K562 (cell line): ENCODE measurements around the gene SMCHD1. TPM values are rescaled to one million over a fixed set of nuclear protein-coding genes. Genes with fewer than 3 reads are reported as not detected.
A peak's percentile ranks its signal among the peaks of the same experiment; 100 is the strongest.

Experiments
- ARNT ChIP-seq, 2 experiments: fragments of 450-650 bp; IDR thresholded peaks; 2 replicates each; pipeline ENCODE4 v1.6.1; 2016; ENCODE audit warnings: mild to moderate bottlenecking in 1 of 2
- COPS2 ChIP-seq: fragments of 450-650 bp; conservative IDR thresholded peaks from 2 replicates; pipeline ENCODE4 v1.6.1; 2016; ENCODE audit warnings: mild to moderate bottlenecking, moderate library complexity
- CXXC5 ChIP-seq: fragments of 250-450 bp; sonication (Bioruptor Pico); IDR thresholded peaks from 2 replicates; pipeline ENCODE4 v1.8.0; 2022; ENCODE audit warnings: inconsistent platforms, mild to moderate bottlenecking, moderate library complexity
- DACH1 ChIP-seq: fragments of 450-650 bp; IDR thresholded peaks from 2 replicates; pipeline ENCODE4 v1.6.1; 2018; ENCODE audit not compliant: partially characterized antibody
- ERF ChIP-seq: fragments of 450-650 bp; formaldehyde crosslinking; IDR thresholded peaks from 2 replicates; pipeline ENCODE4 v1.4.0; 2020; ENCODE audit warnings: mild to moderate bottlenecking, mixed read lengths
- FOXK2 ChIP-seq, 2 experiments: fragments of 450-650 bp; IDR thresholded peaks in 1 of 2; conservative IDR thresholded peaks in 1 of 2; 2 replicates each; pipeline ENCODE4 v1.6.1; 2016; ENCODE audit warnings: low read depth in 2 of 2, mild to moderate bottlenecking in 1 of 2
- GATAD2B ChIP-seq: fragments of 450-650 bp; IDR thresholded peaks from 2 replicates; pipeline ENCODE4 v1.6.1; 2017; ENCODE audit warnings: mild to moderate bottlenecking, borderline replicate concordance
- KDM1A ChIP-seq, 2 experiments: fragments of 450-650 bp; IDR thresholded peaks; 2 replicates each; pipeline ENCODE4 v1.6.1; 2016; ENCODE audit warnings: mild to moderate bottlenecking in 2 of 2
- KHSRP ChIP-seq: fragments of 450-650 bp; IDR thresholded peaks from 2 replicates; pipeline ENCODE4 v1.6.1; 2017
- L3MBTL2 ChIP-seq: fragments of 450-650 bp; IDR thresholded peaks from 2 replicates; pipeline ENCODE4 v1.6.1; 2016; ENCODE audit warnings: mild to moderate bottlenecking, moderate library complexity
- MGA ChIP-seq: fragments of 450-650 bp; IDR thresholded peaks from 2 replicates; pipeline ENCODE4 v1.6.1; 2016; ENCODE audit warnings: mild to moderate bottlenecking, moderate library complexity
- NCOA1 ChIP-seq: fragments of 450-650 bp; IDR thresholded peaks from 2 replicates; pipeline ENCODE4 v1.6.1; 2016; ENCODE audit warnings: low read depth
- PBX2 ChIP-seq, 2 experiments: IDR thresholded peaks in 1 of 2; conservative IDR thresholded peaks in 1 of 2; 2 replicates each; pipeline ENCODE4 v1.6.1; 2016; ENCODE audit warnings: low read depth in 2 of 2, mild to moderate bottlenecking in 1 of 2, missing compliant biosample characterization in 1 of 2, missing genetic modification characterization in 1 of 2, moderate library complexity in 1 of 2
- POLR2B ChIP-seq: fragments of 450-650 bp; IDR thresholded peaks from 2 replicates; pipeline ENCODE4 v1.6.1; 2018; ENCODE audit warnings: low read depth; ENCODE audit not compliant: partially characterized antibody
- SMARCA4 ChIP-seq: fragments of 450-650 bp; IDR thresholded peaks from 2 replicates; pipeline ENCODE4 v1.6.1; 2016
- TEAD2 ChIP-seq: fragments of 450-650 bp; IDR thresholded peaks from 2 replicates; pipeline ENCODE4 v1.6.1; 2016; ENCODE audit warnings: missing genetic modification characterization, control low read depth, missing compliant biosample characterization
- TSC22D4 ChIP-seq: fragments of 450-650 bp; IDR thresholded peaks from 2 replicates; pipeline ENCODE4 v1.6.1; 2016; ENCODE audit warnings: missing genetic modification characterization, missing biosample characterization, control low read depth
- ZBTB8A ChIP-seq: fragments of 450-650 bp; IDR thresholded peaks from 2 replicates; pipeline ENCODE4 v1.6.1; 2018; ENCODE audit warnings: mild to moderate bottlenecking, moderate library complexity; ENCODE audit not compliant: partially characterized antibody
- polyA plus RNA-seq, 8 experiments: library from polyadenylated mRNA; depleted of rRNA in 4 of 8; stranded (reverse) in 5 of 8; unstranded in 3 of 8; fragments of >200 nt; fragmentation: Nextera tagmentation in 2 of 8; fragmentation: Illumina TruSeq in 1 of 8; extraction: Ambion mirVana in 2 of 8; extraction: Trizol in 1 of 8; gene quantifications; 2 replicates each; pipeline versions ENCODE4 v1.2.1 to v1.2.3, GENCODE V29; 2011 to 2014; ENCODE audit warnings: inconsistent platforms in 1 of 8, missing spikeins in 1 of 8
- total RNA-seq, 7 experiments: library from RNA; depleted of rRNA in 6 of 7; stranded (reverse); fragments of >200 nt in 6 of 7; fragmentation: Illumina TruSeq in 2 of 7; extraction: Trizol in 2 of 7; gene quantifications; 2 replicates each; pipeline versions ENCODE4 v1.2.1 to v1.2.3, GENCODE V29; 2011 to 2021; ENCODE audit warnings: low replicate concordance in 1 of 7

SMCHD1 gene
- total and polyA plus RNA-seq, 9 of the 15 experiments (the other 6 are each of a cell fraction or from before 2014, with no cell fraction given), result 6.3 to 144 (median 72.7) TPM

GRCh38 chr18:2655954-2656236 lies 369 bp downstream of the SMCHD1 start (continued):
- TF ChIP-seq COPS2 (no peak), DACH1 (no peak), ARNT (IDR thresholded peaks at IDR 0.05) (no peak), MGA (no peak; the same call in 1 of the 2 replicates), SMARCA4 (no peak), CXXC5 (no peak), ERF (no peak), NCOA1 (no peak), TSC22D4 (tag) (no peak), L3MBTL2 (no peak), KDM1A (IDR thresholded peaks at IDR 0.05) (no peak), GATAD2B (0 out of 2 replicates have a peak, but pooled peaks have one; percentile 5), POLR2B (no peak), PBX2 (CRISPR knock-in tag; IDR thresholded peaks at IDR 0.05; ENCODE audit: low read depth) (no peak), PBX2 (tag; conservative IDR thresholded peaks at IDR 0.05; ENCODE audit: low read depth) (no peak), TEAD2 (tag) (no peak), KHSRP (no peak), FOXK2 (conservative IDR thresholded peaks at IDR 0.05 in 1 of 2, IDR thresholded peaks at IDR 0.05 in 1 of 2; ENCODE audit: low read depth in 2 of 2) (no peak), ZBTB8A (no peak)
